ENCODE data around the gene DLGAP4.

DNA sequence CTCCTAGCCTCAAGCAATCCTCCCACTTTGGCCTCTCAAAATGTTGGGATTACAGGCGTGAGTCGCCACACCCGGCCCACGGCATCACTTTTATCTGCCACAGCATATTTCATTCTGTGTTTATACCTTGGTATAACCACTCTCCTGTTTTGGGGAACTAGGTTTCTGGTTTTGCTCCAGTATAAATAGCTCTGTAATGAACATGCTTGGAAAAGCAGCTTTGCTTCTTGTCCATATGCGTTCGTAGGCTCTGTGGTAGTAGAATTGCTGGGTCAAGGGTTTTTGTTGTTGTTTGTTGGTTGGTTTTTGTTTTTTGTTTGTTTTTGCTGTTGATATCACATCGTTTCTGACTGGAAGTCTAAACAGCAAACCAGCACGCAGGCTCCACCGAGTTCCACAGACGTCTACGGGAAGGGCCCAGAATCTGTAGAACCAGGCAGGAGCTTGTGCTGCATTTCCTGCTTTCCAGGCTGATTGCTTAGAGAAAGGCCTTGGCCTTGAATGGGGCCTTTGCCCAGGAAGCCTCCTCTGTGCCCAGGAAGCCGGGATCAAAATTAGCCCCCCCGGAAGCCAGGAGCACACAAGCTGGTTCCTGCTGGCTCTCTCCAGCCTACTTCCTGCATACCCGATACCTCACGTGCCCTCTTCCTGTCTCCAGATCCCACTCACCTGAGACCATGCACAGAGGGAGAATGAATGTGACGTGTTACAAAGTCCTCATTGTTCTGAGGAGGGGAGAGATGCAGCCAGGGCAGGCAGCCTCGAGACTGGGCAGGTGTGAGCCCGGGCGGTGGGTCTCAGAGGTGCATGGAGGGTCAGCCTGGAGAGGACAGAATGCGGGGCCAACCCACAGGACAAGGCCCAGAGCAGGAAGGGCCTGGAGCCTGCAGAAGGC is 35.1 kb upstream of the DLGAP4 start:
- TF ChIP-seq, protein P1, sequence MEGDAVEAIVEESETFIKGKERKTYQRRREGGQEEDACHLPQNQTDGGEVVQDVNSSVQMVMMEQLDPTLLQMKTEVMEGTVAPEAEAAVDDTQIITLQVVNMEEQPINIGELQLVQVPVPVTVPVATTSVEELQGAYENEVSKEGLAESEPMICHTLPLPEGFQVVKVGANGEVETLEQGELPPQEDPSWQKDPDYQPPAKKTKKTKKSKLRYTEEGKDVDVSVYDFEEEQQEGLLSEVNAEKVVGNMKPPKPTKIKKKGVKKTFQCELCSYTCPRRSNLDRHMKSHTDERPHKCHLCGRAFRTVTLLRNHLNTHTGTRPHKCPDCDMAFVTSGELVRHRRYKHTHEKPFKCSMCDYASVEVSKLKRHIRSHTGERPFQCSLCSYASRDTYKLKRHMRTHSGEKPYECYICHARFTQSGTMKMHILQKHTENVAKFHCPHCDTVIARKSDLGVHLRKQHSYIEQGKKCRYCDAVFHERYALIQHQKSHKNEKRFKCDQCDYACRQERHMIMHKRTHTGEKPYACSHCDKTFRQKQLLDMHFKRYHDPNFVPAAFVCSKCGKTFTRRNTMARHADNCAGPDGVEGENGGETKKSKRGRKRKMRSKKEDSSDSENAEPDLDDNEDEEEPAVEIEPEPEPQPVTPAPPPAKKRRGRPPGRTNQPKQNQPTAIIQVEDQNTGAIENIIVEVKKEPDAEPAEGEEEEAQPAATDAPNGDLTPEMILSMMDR (IDR thresholded peaks at IDR 0.05): no peak
- no peak for TF ChIP-seq POLR2A (IDR thresholded peaks at IDR 0.05)
- TF ChIP-seq POLR2AphosphoS5 (IDR thresholded peaks at IDR 0.05; ENCODE audit: insufficient read depth in 1 of 2, low read depth in 1 of 2): no peak
